T follicular helper cell (primary cell): ENCODE data around the gene SLC16A14.
"Not testable (repeated sequence)": the region's sequence is repeated elsewhere in the genome, so short reads cannot be mapped to it uniquely, and the experiment has no call there.

Source experiments
- DNase-seq: peaks from one replicate; pipeline ENCODE4 v3.0.0-alpha.2; 2020; ENCODE audit warnings: low read depth
- total RNA-seq, 2 experiments: gene quantifications; one replicate each; lab custom pipeline; 2026; lab: John Stamatoyannopoulos, UW

The SLC16A14 gene
- 0.30 to 0.39 reads per million in 2 experiments for total RNA-seq

GRCh38 chr2:230068651-230069055, at the start of gene SLC16A14:
Gene SLC16A14, minus strand, starts transcription at chr2:230068924. Its CDS starts 9,572 bp downstream, at chr2:230059352.
- DNase-seq = no peak

GRCh38 chr2:230106771-230107170, 38.0 kb upstream of the SLC16A14 start:
- DNase-seq = no peak

- not testable (repeated sequence) for DNase-seq
Observed at GRCh38 chr2:230101967-230102366, 33.2 kb upstream of the SLC16A14 start.

GRCh38 chr2:230097841-230098240, 29.1 kb upstream of the SLC16A14 start:
- DNase-seq = no peak

GRCh38 chr2:230097424-230097823, 28.7 kb upstream of the SLC16A14 start:
- DNase-seq = no peak

GRCh38 chr2:230090967-230091366, 22.2 kb upstream of the SLC16A14 start:
- no peak for DNase-seq

GRCh38 chr2:230085201-230085600, 16.5 kb upstream of the SLC16A14 start:
- no peak for DNase-seq

GRCh38 chr2:230077851-230078547, 9.3 kb upstream of the SLC16A14 start:
- DNase-seq = no peak

- DNase-seq = no peak
Observed at GRCh38 chr2:230076819-230077218, 8.1 kb upstream of the SLC16A14 start.

GRCh38 chr2:230075988-230076631, 7.4 kb upstream of the SLC16A14 start:
- no peak for DNase-seq

GRCh38 chr2:230071421-230071820, 2.7 kb upstream of the SLC16A14 start:
- DNase-seq = no peak

GRCh38 chr2:230069402-230069801, 678 bp upstream of the SLC16A14 start:
- no peak for DNase-seq

GRCh38 chr2:230068016-230068650, 591 bp downstream of the SLC16A14 start:
- DNase-seq = no peak

- no peak for DNase-seq
Observed at GRCh38 chr2:230060672-230061293, 7.9 kb downstream of the SLC16A14 start.

- no peak for DNase-seq
Observed at GRCh38 chr2:230053753-230054478, 14.8 kb downstream of the SLC16A14 start.

GRCh38 chr2:230052299-230052698, 16.4 kb downstream of the SLC16A14 start:
- no peak for DNase-seq

- DNase-seq = no peak
Observed at GRCh38 chr2:230050136-230050535, 18.6 kb downstream of the SLC16A14 start.

GRCh38 chr2:230048010-230048671, 20.6 kb downstream of the SLC16A14 start:
- DNase-seq = no peak

GRCh38 chr2:230046491-230046890, 22.2 kb downstream of the SLC16A14 start:
- DNase-seq = no peak

GRCh38 chr2:230043461-230043860, 25.3 kb downstream of the SLC16A14 start:
- no peak for DNase-seq

GRCh38 chr2:230043025-230043424, 25.7 kb downstream of the SLC16A14 start:
- DNase-seq = no peak
